H1 (cell line): Measurements from ENCODE around the gene PLXNA4. TPM values are rescaled to one million over a fixed set of nuclear protein-coding genes. Genes with fewer than 3 reads are reported as not detected.

Experiments
- EP300 ChIP-seq, 2 experiments: IDR thresholded peaks; 1 replicate in 1 of 2; 2 replicates in 1 of 2; pipeline ENCODE4 v1.6.1; 2011 to 2012; ENCODE audit warnings: low read depth in 2 of 2, low read length in 2 of 2, mild to moderate bottlenecking in 2 of 2, borderline replicate concordance in 1 of 2, inconsistent platforms in 1 of 2, moderate library complexity in 1 of 2
- HDAC2 ChIP-seq, 2 experiments: fragments of 300-600 bp in 1 of 2; sonication (generic) in 1 of 2; IDR thresholded peaks; 2 replicates each; pipeline ENCODE4 v1.6.1; 2011 to 2012; ENCODE audit warnings: low read depth in 2 of 2, low read length in 2 of 2, mild to moderate bottlenecking in 2 of 2, moderate library complexity in 2 of 2, borderline replicate concordance in 1 of 2, inconsistent platforms in 1 of 2
- KDM4A ChIP-seq: IDR thresholded peaks from one replicate; pipeline ENCODE4 v1.7.1; 2012; ENCODE audit warnings: low read depth, mild to moderate bottlenecking, moderate library complexity, low read length, inconsistent platforms; ENCODE audit not compliant: severe bottlenecking
- RFX5 ChIP-seq: IDR thresholded peaks from 2 replicates; pipeline ENCODE4 v1.6.1; 2011; ENCODE audit warnings: low read depth, low read length, improper control_type of control experiment, borderline replicate concordance
- SIN3A ChIP-seq, 2 experiments: IDR thresholded peaks in 1 of 2; conservative IDR thresholded peaks in 1 of 2; 2 replicates each; pipeline ENCODE4 v1.6.1; 2011 to 2012; ENCODE audit warnings: low read length in 2 of 2, improper control_type of control experiment in 1 of 2, low read depth in 1 of 2, mild to moderate bottlenecking in 1 of 2
- SRF ChIP-seq: IDR thresholded peaks from 2 replicates; pipeline ENCODE4 v1.6.1; 2011; ENCODE audit warnings: mild to moderate bottlenecking, low read depth, low read length, moderate library complexity
- TEAD4 ChIP-seq: IDR thresholded peaks from 2 replicates; pipeline ENCODE4 v1.6.1; 2012; ENCODE audit warnings: low read depth, low read length, inconsistent platforms, mixed read lengths
- polyA plus RNA-seq, 7 experiments: library from polyadenylated mRNA; depleted of rRNA in 3 of 7; stranded (reverse) in 5 of 7; unstranded in 2 of 7; fragments of >200 nt in 5 of 7; fragments of 200-250 nt in 2 of 7; gene quantifications; 1 replicate in 5 of 7; 2 replicates in 1 of 7; 4 replicates in 1 of 7; pipeline versions ENCODE4 v1.2.1 to v1.2.3, GENCODE V29; 2011 to 2013; ENCODE audit warnings: missing spikeins in 2 of 7, mixed read lengths in 2 of 7
- total RNA-seq: library from RNA; stranded (reverse); fragmentation: NEBNext Ultra II Directional; extraction: Animal tissue kit (Norgen Biotek cat#: 25700); gene quantifications from 2 replicates; pipeline ENCODE4 v1.2.1, GENCODE V29; 2021
- TF ChIP-seq, protein P1 (sequence below): fragments of 300-600 bp; sonication (generic); IDR thresholded peaks from 2 replicates; pipeline ENCODE4 v1.7.1; 2012; ENCODE audit warnings: low read length, moderate library complexity, mild to moderate bottlenecking, inconsistent platforms; ENCODE audit not compliant: insufficient replicate concordance

The PLXNA4 gene
- total and polyA plus RNA-seq, 2 of the 8 experiments (the other 6 are each of a cell fraction or from before 2014, with no cell fraction given), result 0.76 to 0.79 TPM

- TF ChIP-seq EP300 (IDR thresholded peaks at IDR 0.05; ENCODE audit: borderline replicate concordance in 1 of 2, low read depth in 2 of 2, low read length in 2 of 2), result no peak
- no peak for TF ChIP-seq TEAD4
- no peak for TF ChIP-seq RFX5
- TF ChIP-seq HDAC2 (IDR thresholded peaks at IDR 0.05; ENCODE audit: borderline replicate concordance in 1 of 2, low read depth in 2 of 2, low read length in 2 of 2), result 0 out of 4 replicates have a peak, but pooled peaks of 1 of the 2 experiments have one; percentile 44
- TF ChIP-seq SRF, result no peak
- TF ChIP-seq KDM4A, result peak; percentile 98
- peak; percentile 26 to 56; a peak in 1 of 4 replicates for TF ChIP-seq SIN3A (conservative IDR thresholded peaks at IDR 0.05 in 1 of 2, IDR thresholded peaks at IDR 0.05 in 1 of 2; ENCODE audit: low read depth in 1 of 2, low read length in 2 of 2)
- TF ChIP-seq, protein P1, sequence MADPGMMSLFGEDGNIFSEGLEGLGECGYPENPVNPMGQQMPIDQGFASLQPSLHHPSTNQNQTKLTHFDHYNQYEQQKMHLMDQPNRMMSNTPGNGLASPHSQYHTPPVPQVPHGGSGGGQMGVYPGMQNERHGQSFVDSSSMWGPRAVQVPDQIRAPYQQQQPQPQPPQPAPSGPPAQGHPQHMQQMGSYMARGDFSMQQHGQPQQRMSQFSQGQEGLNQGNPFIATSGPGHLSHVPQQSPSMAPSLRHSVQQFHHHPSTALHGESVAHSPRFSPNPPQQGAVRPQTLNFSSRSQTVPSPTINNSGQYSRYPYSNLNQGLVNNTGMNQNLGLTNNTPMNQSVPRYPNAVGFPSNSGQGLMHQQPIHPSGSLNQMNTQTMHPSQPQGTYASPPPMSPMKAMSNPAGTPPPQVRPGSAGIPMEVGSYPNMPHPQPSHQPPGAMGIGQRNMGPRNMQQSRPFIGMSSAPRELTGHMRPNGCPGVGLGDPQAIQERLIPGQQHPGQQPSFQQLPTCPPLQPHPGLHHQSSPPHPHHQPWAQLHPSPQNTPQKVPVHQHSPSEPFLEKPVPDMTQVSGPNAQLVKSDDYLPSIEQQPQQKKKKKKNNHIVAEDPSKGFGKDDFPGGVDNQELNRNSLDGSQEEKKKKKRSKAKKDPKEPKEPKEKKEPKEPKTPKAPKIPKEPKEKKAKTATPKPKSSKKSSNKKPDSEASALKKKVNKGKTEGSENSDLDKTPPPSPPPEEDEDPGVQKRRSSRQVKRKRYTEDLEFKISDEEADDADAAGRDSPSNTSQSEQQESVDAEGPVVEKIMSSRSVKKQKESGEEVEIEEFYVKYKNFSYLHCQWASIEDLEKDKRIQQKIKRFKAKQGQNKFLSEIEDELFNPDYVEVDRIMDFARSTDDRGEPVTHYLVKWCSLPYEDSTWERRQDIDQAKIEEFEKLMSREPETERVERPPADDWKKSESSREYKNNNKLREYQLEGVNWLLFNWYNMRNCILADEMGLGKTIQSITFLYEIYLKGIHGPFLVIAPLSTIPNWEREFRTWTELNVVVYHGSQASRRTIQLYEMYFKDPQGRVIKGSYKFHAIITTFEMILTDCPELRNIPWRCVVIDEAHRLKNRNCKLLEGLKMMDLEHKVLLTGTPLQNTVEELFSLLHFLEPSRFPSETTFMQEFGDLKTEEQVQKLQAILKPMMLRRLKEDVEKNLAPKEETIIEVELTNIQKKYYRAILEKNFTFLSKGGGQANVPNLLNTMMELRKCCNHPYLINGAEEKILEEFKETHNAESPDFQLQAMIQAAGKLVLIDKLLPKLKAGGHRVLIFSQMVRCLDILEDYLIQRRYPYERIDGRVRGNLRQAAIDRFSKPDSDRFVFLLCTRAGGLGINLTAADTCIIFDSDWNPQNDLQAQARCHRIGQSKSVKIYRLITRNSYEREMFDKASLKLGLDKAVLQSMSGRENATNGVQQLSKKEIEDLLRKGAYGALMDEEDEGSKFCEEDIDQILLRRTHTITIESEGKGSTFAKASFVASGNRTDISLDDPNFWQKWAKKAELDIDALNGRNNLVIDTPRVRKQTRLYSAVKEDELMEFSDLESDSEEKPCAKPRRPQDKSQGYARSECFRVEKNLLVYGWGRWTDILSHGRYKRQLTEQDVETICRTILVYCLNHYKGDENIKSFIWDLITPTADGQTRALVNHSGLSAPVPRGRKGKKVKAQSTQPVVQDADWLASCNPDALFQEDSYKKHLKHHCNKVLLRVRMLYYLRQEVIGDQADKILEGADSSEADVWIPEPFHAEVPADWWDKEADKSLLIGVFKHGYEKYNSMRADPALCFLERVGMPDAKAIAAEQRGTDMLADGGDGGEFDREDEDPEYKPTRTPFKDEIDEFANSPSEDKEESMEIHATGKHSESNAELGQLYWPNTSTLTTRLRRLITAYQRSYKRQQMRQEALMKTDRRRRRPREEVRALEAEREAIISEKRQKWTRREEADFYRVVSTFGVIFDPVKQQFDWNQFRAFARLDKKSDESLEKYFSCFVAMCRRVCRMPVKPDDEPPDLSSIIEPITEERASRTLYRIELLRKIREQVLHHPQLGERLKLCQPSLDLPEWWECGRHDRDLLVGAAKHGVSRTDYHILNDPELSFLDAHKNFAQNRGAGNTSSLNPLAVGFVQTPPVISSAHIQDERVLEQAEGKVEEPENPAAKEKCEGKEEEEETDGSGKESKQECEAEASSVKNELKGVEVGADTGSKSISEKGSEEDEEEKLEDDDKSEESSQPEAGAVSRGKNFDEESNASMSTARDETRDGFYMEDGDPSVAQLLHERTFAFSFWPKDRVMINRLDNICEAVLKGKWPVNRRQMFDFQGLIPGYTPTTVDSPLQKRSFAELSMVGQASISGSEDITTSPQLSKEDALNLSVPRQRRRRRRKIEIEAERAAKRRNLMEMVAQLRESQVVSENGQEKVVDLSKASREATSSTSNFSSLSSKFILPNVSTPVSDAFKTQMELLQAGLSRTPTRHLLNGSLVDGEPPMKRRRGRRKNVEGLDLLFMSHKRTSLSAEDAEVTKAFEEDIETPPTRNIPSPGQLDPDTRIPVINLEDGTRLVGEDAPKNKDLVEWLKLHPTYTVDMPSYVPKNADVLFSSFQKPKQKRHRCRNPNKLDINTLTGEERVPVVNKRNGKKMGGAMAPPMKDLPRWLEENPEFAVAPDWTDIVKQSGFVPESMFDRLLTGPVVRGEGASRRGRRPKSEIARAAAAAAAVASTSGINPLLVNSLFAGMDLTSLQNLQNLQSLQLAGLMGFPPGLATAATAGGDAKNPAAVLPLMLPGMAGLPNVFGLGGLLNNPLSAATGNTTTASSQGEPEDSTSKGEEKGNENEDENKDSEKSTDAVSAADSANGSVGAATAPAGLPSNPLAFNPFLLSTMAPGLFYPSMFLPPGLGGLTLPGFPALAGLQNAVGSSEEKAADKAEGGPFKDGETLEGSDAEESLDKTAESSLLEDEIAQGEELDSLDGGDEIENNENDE, result no peak
These were observed 38.4 kb upstream of the PLXNA4 start (continued) for GRCh38 chr7:132614428-132615318.
